CD4-positive, alpha-beta T cell treated with Interleukin-6 at 100 ng/mL for 8 hours (primary cell): ENCODE data around the gene ZNF606.

ENCODE experiments used
- DNase-seq: peaks from one replicate; pipeline ENCODE4 v3.0.0-alpha.2; 2020; ENCODE audit warnings: mixed read lengths, low spot score

ZNF606 gene

GRCh38 chr19:57927587-57927986 lies 75.0 kb downstream of the ZNF606 start:
- DNase-seq = no peak
